ENCODE results near the gene LRRC37A2. TPM values are rescaled to one million over a fixed set of nuclear protein-coding genes. Genes with fewer than 3 reads are reported as not detected.
"Not testable (repeated sequence)": the region's sequence is repeated elsewhere in the genome, so short reads cannot be mapped to it uniquely, and the experiment has no call there.

Gene LRRC37A2
- total RNA-seq, 2 experiments from 2014 or later, result 8.9 to 9.1 TPM

GRCh38 chr17:46566980-46567379 is 54.7 kb downstream of the LRRC37A2 start:
- H3K9me3 ChIP-seq (ENCODE audit: control insufficient read depth in 1 of 2, insufficient read depth in 1 of 2, low read length in 2 of 2); H3K4me1 ChIP-seq (ENCODE audit: insufficient read depth, low read length); H3K27me3 ChIP-seq (ENCODE audit: control insufficient read depth in 1 of 2, insufficient read depth in 2 of 2, low read length in 2 of 2); H3K4me3 ChIP-seq (ENCODE audit: low read length); H3K27ac ChIP-seq (ENCODE audit: low read depth in 1 of 2, low read length in 2 of 2); H3K4me1 Mint-ChIP-seq (ENCODE audit: low read depth); H3K36me3 ChIP-seq (ENCODE audit: insufficient read depth, low read length); POLR2A ChIA-PET; H3K36me3 Mint-ChIP-seq (ENCODE audit: low read depth); ATAC-seq (ENCODE audit: poor library complexity); DNase-seq; CTCF ChIA-PET; H3K27ac Mint-ChIP-seq; H3K9me3 Mint-ChIP-seq; H3K4me3 Mint-ChIP-seq; intact Hi-C loops (cut with DNase I, micrococcal nuclease); H3K27me3 Mint-ChIP-seq: not testable (repeated sequence)

GRCh38 chr17:46571796-46572195 is 59.5 kb downstream of the LRRC37A2 start:
- H3K4me1 Mint-ChIP-seq (ENCODE audit: low read depth); H3K4me3 ChIP-seq (ENCODE audit: low read length); H3K27me3 Mint-ChIP-seq; H3K27me3 ChIP-seq (ENCODE audit: control insufficient read depth in 1 of 2, insufficient read depth in 2 of 2, low read length in 2 of 2); H3K36me3 Mint-ChIP-seq (ENCODE audit: low read depth); ATAC-seq (ENCODE audit: poor library complexity); H3K4me3 Mint-ChIP-seq; H3K9me3 Mint-ChIP-seq; H3K27ac ChIP-seq (ENCODE audit: low read depth in 1 of 2, low read length in 2 of 2); CTCF ChIA-PET; POLR2A ChIA-PET; H3K36me3 ChIP-seq (ENCODE audit: insufficient read depth, low read length); DNase-seq; H3K27ac Mint-ChIP-seq; H3K4me1 ChIP-seq (ENCODE audit: insufficient read depth, low read length); H3K9me3 ChIP-seq (ENCODE audit: control insufficient read depth in 1 of 2, insufficient read depth in 1 of 2, low read length in 2 of 2); intact Hi-C loops (cut with DNase I, micrococcal nuclease): not testable (repeated sequence)

- H3K9me3 Mint-ChIP-seq; H3K4me1 ChIP-seq (ENCODE audit: insufficient read depth, low read length); POLR2A ChIA-PET; H3K27me3 Mint-ChIP-seq; H3K4me1 Mint-ChIP-seq (ENCODE audit: low read depth); H3K27ac Mint-ChIP-seq; CTCF ChIA-PET; H3K36me3 Mint-ChIP-seq (ENCODE audit: low read depth); intact Hi-C loops (cut with DNase I, micrococcal nuclease); H3K36me3 ChIP-seq (ENCODE audit: insufficient read depth, low read length); H3K27me3 ChIP-seq (ENCODE audit: control insufficient read depth in 1 of 2, insufficient read depth in 2 of 2, low read length in 2 of 2); H3K9me3 ChIP-seq (ENCODE audit: control insufficient read depth in 1 of 2, insufficient read depth in 1 of 2, low read length in 2 of 2): not testable (repeated sequence)
- DNase-seq (peak in 11 of 14 experiments; percentile 41 to 97 (median 64)), ATAC-seq (ENCODE audit: poor library complexity) (peak; percentile 95)
- peak within 1 kb of the TSS; percentile 30 for H3K4me3 Mint-ChIP-seq
- peak within 1 kb of the TSS in 1 of 2 donors; percentile 52 for H3K27ac ChIP-seq (ENCODE audit: low read depth in 1 of 2, low read length in 2 of 2)
- H3K4me3 ChIP-seq (ENCODE audit: low read length), result peak within 1 kb of the TSS; percentile 38
Observed at GRCh38 chr17:46579083-46580075, 67.1 kb downstream of the LRRC37A2 start, which contains the start of gene ARL17A. TSS of gene ARL17A (minus strand) at chr17:46579691. CDS start at chr17:46576322, 3,369 bp downstream.

- H3K27me3 ChIP-seq (ENCODE audit: control insufficient read depth in 1 of 2, insufficient read depth in 2 of 2, low read length in 2 of 2); intact Hi-C loops (cut with DNase I, micrococcal nuclease); H3K4me1 ChIP-seq (ENCODE audit: insufficient read depth, low read length); H3K27me3 Mint-ChIP-seq; H3K9me3 Mint-ChIP-seq; H3K9me3 ChIP-seq (ENCODE audit: control insufficient read depth in 1 of 2, insufficient read depth in 1 of 2, low read length in 2 of 2); H3K27ac Mint-ChIP-seq; H3K4me3 Mint-ChIP-seq; H3K4me1 Mint-ChIP-seq (ENCODE audit: low read depth); H3K36me3 ChIP-seq (ENCODE audit: insufficient read depth, low read length); H3K36me3 Mint-ChIP-seq (ENCODE audit: low read depth); CTCF ChIA-PET; POLR2A ChIA-PET; ATAC-seq (ENCODE audit: poor library complexity): not testable (repeated sequence)
- DNase-seq, result peak in 1 of 14 experiments; percentile 5
- Histone ChIP-seq H3K27ac (ENCODE audit: low read depth in 1 of 2, low read length in 2 of 2) (peak overlapping the region in 1 of 2 donors; percentile 52), H3K4me3 (ENCODE audit: low read length) (peak overlapping the region; percentile 38)
Observed at GRCh38 chr17:46580082-46580481, 67.8 kb downstream of the LRRC37A2 start.

- H3K27me3 Mint-ChIP-seq; intact Hi-C loops (cut with DNase I, micrococcal nuclease); H3K36me3 ChIP-seq (ENCODE audit: insufficient read depth, low read length); H3K4me3 ChIP-seq (ENCODE audit: low read length); POLR2A ChIA-PET; H3K9me3 ChIP-seq (ENCODE audit: control insufficient read depth in 1 of 2, insufficient read depth in 1 of 2, low read length in 2 of 2); H3K4me3 Mint-ChIP-seq; H3K36me3 Mint-ChIP-seq (ENCODE audit: low read depth); DNase-seq; CTCF ChIA-PET; ATAC-seq (ENCODE audit: poor library complexity); H3K9me3 Mint-ChIP-seq; H3K27ac Mint-ChIP-seq; H3K27me3 ChIP-seq (ENCODE audit: control insufficient read depth in 1 of 2, insufficient read depth in 2 of 2, low read length in 2 of 2); H3K4me1 Mint-ChIP-seq (ENCODE audit: low read depth); H3K27ac ChIP-seq (ENCODE audit: low read depth in 1 of 2, low read length in 2 of 2); H3K4me1 ChIP-seq (ENCODE audit: insufficient read depth, low read length): not testable (repeated sequence)
Observed at GRCh38 chr17:46585444-46585843, 73.2 kb downstream of the LRRC37A2 start.

GRCh38 chr17:46590157-46591146 is 78.2 kb downstream of the LRRC37A2 start, which contains the start of gene NSF:
TSS of gene NSF (plus strand) at chr17:46590669. CDS start at chr17:46590776, 107 bp downstream.
- POLR2A ChIA-PET; DNase-seq; H3K9me3 ChIP-seq (ENCODE audit: control insufficient read depth in 1 of 2, insufficient read depth in 1 of 2, low read length in 2 of 2); H3K9me3 Mint-ChIP-seq; H3K4me3 ChIP-seq (ENCODE audit: low read length); H3K36me3 ChIP-seq (ENCODE audit: insufficient read depth, low read length); intact Hi-C loops (cut with DNase I, micrococcal nuclease); H3K36me3 Mint-ChIP-seq (ENCODE audit: low read depth); H3K4me3 Mint-ChIP-seq; H3K27ac ChIP-seq (ENCODE audit: low read depth in 1 of 2, low read length in 2 of 2); CTCF ChIA-PET; H3K4me1 Mint-ChIP-seq (ENCODE audit: low read depth); H3K27me3 ChIP-seq (ENCODE audit: control insufficient read depth in 1 of 2, insufficient read depth in 2 of 2, low read length in 2 of 2); H3K4me1 ChIP-seq (ENCODE audit: insufficient read depth, low read length); H3K27me3 Mint-ChIP-seq; H3K27ac Mint-ChIP-seq: not testable (repeated sequence)
- peak; percentile 85 for ATAC-seq (ENCODE audit: poor library complexity)
